Neuronal stem cell (in vitro differentiated cells): ENCODE data around the gene FMN1.

Experiments used
- DNase-seq: peaks from one replicate; pipeline ENCODE4 v3.0.0-alpha.2; 2013; ENCODE audit warnings: low spot score
- H2AFZ ChIP-seq: one replicate; pipeline ENCODE4 v1.6.1; 2013; ENCODE audit warnings: mild to moderate bottlenecking, low read length, inconsistent platforms
- H2AK5ac ChIP-seq: 2 replicates; pipeline ENCODE4 v1.6.1; 2013; ENCODE audit warnings: low read depth, mild to moderate bottlenecking, inconsistent platforms, low read length, moderate library complexity, mixed read lengths
- H2BK120ac ChIP-seq: 2 replicates; pipeline ENCODE4 v1.6.1; 2013; ENCODE audit warnings: low read depth, mild to moderate bottlenecking, inconsistent platforms, low read length, moderate library complexity, mixed read lengths
- H2BK12ac ChIP-seq: one replicate; pipeline ENCODE4 v1.6.1; 2013; ENCODE audit warnings: low read length, inconsistent platforms
- H2BK15ac ChIP-seq: 2 replicates; pipeline ENCODE4 v1.6.1; 2013; ENCODE audit warnings: mild to moderate bottlenecking, low read length, inconsistent platforms, mixed read lengths
- H2BK5ac ChIP-seq: one replicate; pipeline ENCODE4 v1.6.1; 2013; ENCODE audit warnings: inconsistent platforms, mild to moderate bottlenecking, low read length, moderate library complexity
- H3K14ac ChIP-seq: one replicate; pipeline ENCODE4 v1.6.1; 2013; ENCODE audit warnings: low read length, inconsistent platforms
- H3K18ac ChIP-seq: 2 replicates; pipeline ENCODE4 v1.6.1; 2013; ENCODE audit warnings: low read length, inconsistent platforms
- H3K23ac ChIP-seq: 2 replicates; pipeline ENCODE4 v1.6.1; 2013; ENCODE audit warnings: low read depth, mild to moderate bottlenecking, mixed read lengths, low read length, inconsistent platforms; ENCODE audit not compliant: poor library complexity
- H3K27ac ChIP-seq: replicated peaks from 3 replicates; pipeline ENCODE4 v1.5.1; 2013; ENCODE audit warnings: low read length, inconsistent platforms
- H3K27me3 ChIP-seq, 3 experiments: 2 replicates each; pipeline ENCODE4 v1.6.1; 2013; ENCODE audit warnings: low read length in 3 of 3, mild to moderate bottlenecking in 2 of 3, inconsistent platforms in 1 of 3, low read depth in 1 of 3, mixed read lengths in 1 of 3, moderate library complexity in 1 of 3; ENCODE audit not compliant: control insufficient read depth in 3 of 3, insufficient read depth in 3 of 3
- H3K36me3 ChIP-seq, 2 donors: replicated peaks in 1 of 2; 2 replicates each; pipeline ENCODE4 v1.6.1; 2013; ENCODE audit warnings: low read length in 2 of 2; ENCODE audit not compliant: control insufficient read depth in 2 of 2, insufficient read depth in 2 of 2
- H3K4ac ChIP-seq: 2 replicates; pipeline ENCODE4 v1.6.1; 2013; ENCODE audit warnings: inconsistent platforms, mild to moderate bottlenecking, low read length, moderate library complexity
- H3K4me1 ChIP-seq, 2 donors: 1 replicate in 1 of 2; 2 replicates in 1 of 2; pipeline ENCODE4 v1.6.1; 2013; ENCODE audit warnings: low read length in 2 of 2, low read depth in 1 of 2; ENCODE audit not compliant: control insufficient read depth in 2 of 2, insufficient read depth in 1 of 2
- H3K4me2 ChIP-seq: one replicate; pipeline ENCODE4 v1.6.1; 2013; ENCODE audit warnings: mild to moderate bottlenecking, low read length, inconsistent platforms; ENCODE audit not compliant: insufficient read depth, poor library complexity, severe bottlenecking
- H3K4me3 ChIP-seq, 2 donors: 2 replicates each; pipeline ENCODE4 v1.5.1; 2013; ENCODE audit warnings: low read length in 2 of 2, mild to moderate bottlenecking in 2 of 2, inconsistent platforms in 1 of 2, moderate library complexity in 1 of 2
- H3K79me1 ChIP-seq: one replicate; pipeline ENCODE4 v1.6.1; 2013; ENCODE audit warnings: low read depth, mild to moderate bottlenecking, inconsistent platforms, low read length, moderate library complexity
- H3K9ac ChIP-seq: one replicate; pipeline ENCODE4 v1.6.1; 2013; ENCODE audit warnings: mild to moderate bottlenecking, low read depth, low read length, inconsistent platforms; ENCODE audit not compliant: poor library complexity
- H3K9me3 ChIP-seq, 2 donors: replicated peaks in 1 of 2; 2 replicates each; pipeline versions ENCODE3 to v1.6.1; 2013; ENCODE audit warnings: low read length in 2 of 2, mild to moderate bottlenecking in 2 of 2, inconsistent platforms in 1 of 2, low read depth in 1 of 2, mixed read lengths in 1 of 2, moderate library complexity in 1 of 2; ENCODE audit not compliant: control insufficient read depth in 2 of 2, insufficient read depth in 1 of 2
- H4K8ac ChIP-seq: one replicate; pipeline ENCODE4 v1.6.1; 2013; ENCODE audit warnings: low read depth, mild to moderate bottlenecking, inconsistent platforms, low read length, moderate library complexity
- H4K91ac ChIP-seq: one replicate; pipeline ENCODE4 v1.6.1; 2013; ENCODE audit warnings: low read length, low read depth, mild to moderate bottlenecking, inconsistent platforms; ENCODE audit not compliant: poor library complexity
- WGBS, 2 donors: extraction: QIAGEN DNeasy Blood & Tissue Kit; methylation state at CpG; one replicate each; pipeline ENCODE4 v1.1.7; 2013; ENCODE audit warnings: missing lambda C conversion rate in 2 of 2, mixed read lengths in 1 of 2; ENCODE audit not compliant: insufficient read length in 2 of 2, insufficient replicate concordance in 1 of 2; ENCODE audit errors: extremely low coverage in 2 of 2; 5-methylcytosine and 5-hydroxymethylcytosine counted together

FMN1 gene

DNA sequence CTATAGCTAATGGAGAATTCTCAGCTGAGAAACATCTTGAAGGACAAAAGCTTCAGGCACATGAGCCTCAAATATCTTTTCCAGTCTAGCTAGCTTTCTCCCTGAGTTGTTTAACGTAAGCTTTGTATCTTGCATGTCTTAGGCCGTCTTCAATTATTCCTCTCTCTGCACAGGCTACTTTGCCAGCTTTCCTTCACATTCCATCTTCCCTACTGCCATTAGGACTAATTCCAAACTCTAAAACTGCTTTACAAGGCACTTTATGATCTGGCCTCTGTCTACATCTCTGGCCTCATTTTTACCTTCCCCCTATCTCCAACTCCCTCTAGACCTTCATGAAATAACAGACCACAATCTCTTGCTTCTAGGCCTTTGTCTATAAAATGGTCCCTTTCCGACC is 305.3 kb downstream of the FMN1 start:
- no peaks in the 10 kb centered on the region for H3K27me3 ChIP-seq
- H3K18ac ChIP-seq, result no peak overlapping the region
- H2BK12ac ChIP-seq, result no peak overlapping the region
- peaks cover 6% of the 10 kb centered on the region in 2 donors for H3K4me1 ChIP-seq
- no peak overlapping the region for H2BK15ac ChIP-seq
- WGBS, 2 donors, result no CpG with 5 or more reads among the region's 3 CpGs
- no peak overlapping the region for H3K9ac ChIP-seq
- H3K14ac ChIP-seq, result no peak overlapping the region
- H2BK120ac ChIP-seq, result no peak overlapping the region
- H3K4ac ChIP-seq, result no peak overlapping the region
- no peak overlapping the region for H3K4me2 ChIP-seq
- H3K9me3 ChIP-seq, result no peaks in the 10 kb centered on the region
- no peak for DNase-seq
- no peak overlapping the region for H2AFZ ChIP-seq
- no peaks in the 10 kb centered on the region for H3K36me3 ChIP-seq
- H4K8ac ChIP-seq, result no peak overlapping the region
- no peak overlapping the region for H2AK5ac ChIP-seq
- no peak overlapping the region for H3K4me3 ChIP-seq
- H3K79me1 ChIP-seq, result no peaks in the 10 kb centered on the region
- no peak overlapping the region for H4K91ac ChIP-seq
- H3K27ac ChIP-seq, result no peak overlapping the region
- no peak overlapping the region for H3K23ac ChIP-seq
- no peak overlapping the region for H2BK5ac ChIP-seq

DNA sequence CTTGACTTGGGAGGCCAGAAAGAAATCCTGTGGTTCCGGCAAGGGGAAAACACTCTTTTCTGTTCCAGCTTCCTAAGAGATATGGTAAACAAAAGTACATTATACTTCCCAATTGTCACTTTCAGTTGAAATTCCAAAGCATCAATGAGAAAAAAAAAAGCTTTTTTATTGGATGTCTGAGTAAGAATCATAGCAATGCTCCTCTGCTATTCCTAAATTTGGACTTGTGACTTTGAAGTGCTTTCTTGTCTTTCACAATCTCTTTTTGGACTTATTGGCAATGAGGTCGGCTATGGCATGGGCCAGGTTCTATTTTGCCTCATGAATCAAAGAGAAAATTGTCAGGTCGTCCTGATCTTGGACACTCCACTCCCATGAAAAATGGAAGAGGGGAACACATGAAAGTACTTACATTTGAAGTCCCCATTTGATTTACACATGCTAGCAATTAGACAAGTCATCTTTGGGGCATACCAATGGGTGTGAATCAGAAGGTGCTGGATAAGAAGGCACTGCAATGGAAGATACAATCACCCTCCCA is 306.2 kb downstream of the FMN1 start:
- no CpG with 5 or more reads among the region's 3 CpGs for WGBS, 2 donors
- H3K4me3 ChIP-seq, result no peak overlapping the region
- H3K27ac ChIP-seq, result no peak overlapping the region

DNA sequence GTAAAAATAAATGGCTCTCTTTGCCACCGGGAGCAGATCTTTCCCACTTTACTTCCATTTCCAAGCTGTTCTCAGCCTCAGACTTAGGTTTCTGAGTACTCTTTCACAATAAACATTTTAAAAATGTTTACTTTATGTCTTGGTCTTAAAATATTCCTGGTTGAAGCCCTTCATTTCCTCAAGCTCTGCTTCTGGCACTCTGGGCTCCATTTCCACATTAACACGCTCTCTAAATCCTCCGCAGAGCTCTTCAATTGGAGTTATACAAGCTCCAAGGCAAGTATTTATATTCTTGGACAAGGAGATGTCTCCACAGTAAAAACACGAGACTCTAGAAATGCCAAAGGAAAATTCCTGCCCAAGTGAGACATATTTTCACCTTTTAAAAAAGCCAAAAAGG is 307.4 kb downstream of the FMN1 start:
- no peak overlapping the region for H3K4me3 ChIP-seq
- no peak overlapping the region for H3K4ac ChIP-seq
- no CpG with 5 or more reads among the region's 4 CpGs for WGBS, 2 donors
- H2BK120ac ChIP-seq, result no peak overlapping the region
- no peak overlapping the region for H2BK5ac ChIP-seq
- no peak overlapping the region for H3K4me2 ChIP-seq
- no peaks in the 10 kb centered on the region for H3K27me3 ChIP-seq
- no peak overlapping the region for H2BK12ac ChIP-seq
- no peak overlapping the region for H3K14ac ChIP-seq
- no peak overlapping the region for H3K27ac ChIP-seq
- no peak overlapping the region for H3K23ac ChIP-seq
- no peak overlapping the region for H2AFZ ChIP-seq
- peaks cover 6% of the 10 kb centered on the region in 2 donors for H3K4me1 ChIP-seq
- H3K9me3 ChIP-seq, result no peaks in the 10 kb centered on the region
- H3K79me1 ChIP-seq, result no peaks in the 10 kb centered on the region
- no peak overlapping the region for H4K8ac ChIP-seq
- no peak overlapping the region for H2AK5ac ChIP-seq
- no peaks in the 10 kb centered on the region for H3K36me3 ChIP-seq
- no peak overlapping the region for H3K9ac ChIP-seq
- no peak overlapping the region for H3K18ac ChIP-seq
- no peak overlapping the region for H2BK15ac ChIP-seq
- no peak for DNase-seq
- no peak overlapping the region for H4K91ac ChIP-seq

More for the DNA sequence above, 306.2 kb downstream of the FMN1 start:
- no peak overlapping the region for H2BK5ac ChIP-seq
- no peak overlapping the region for H3K4ac ChIP-seq
- H3K9me3 ChIP-seq, result no peaks in the 10 kb centered on the region
- H3K4me1 ChIP-seq, result peaks cover 6% of the 10 kb centered on the region in 2 donors
- H2BK120ac ChIP-seq, result no peak overlapping the region
- H3K14ac ChIP-seq, result no peak overlapping the region
- H2AK5ac ChIP-seq, result no peak overlapping the region
- H3K4me2 ChIP-seq, result no peak overlapping the region
- no peak overlapping the region for H2AFZ ChIP-seq
- H2BK15ac ChIP-seq, result no peak overlapping the region
- no peak overlapping the region for H4K8ac ChIP-seq
- no peaks in the 10 kb centered on the region for H3K36me3 ChIP-seq
- no peaks in the 10 kb centered on the region for H3K27me3 ChIP-seq
- H3K18ac ChIP-seq, result no peak overlapping the region
- no peak overlapping the region for H3K9ac ChIP-seq
- no peak overlapping the region for H4K91ac ChIP-seq
- no peak overlapping the region for H2BK12ac ChIP-seq
- H3K23ac ChIP-seq, result no peak overlapping the region
- no peak for DNase-seq
- no peaks in the 10 kb centered on the region for H3K79me1 ChIP-seq

DNA sequence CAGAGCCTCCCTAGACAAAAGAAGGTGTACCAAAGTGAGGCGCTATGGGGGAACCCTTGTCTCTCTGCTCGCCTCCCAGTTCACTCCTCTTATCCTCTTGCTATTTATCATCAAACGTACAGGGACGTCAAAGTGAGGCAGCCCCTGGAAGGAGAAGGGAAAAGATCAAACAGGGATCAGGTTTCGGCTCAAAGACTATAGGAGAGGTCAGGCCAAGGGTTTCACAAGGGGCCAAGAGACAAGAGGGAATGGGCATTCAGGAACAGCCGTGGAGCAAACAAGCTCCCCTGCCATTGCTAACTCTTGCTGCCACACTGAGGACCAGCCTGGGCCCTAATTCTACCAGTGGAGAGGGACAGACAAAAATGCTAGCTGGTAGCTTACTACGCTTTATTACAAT is 308.1 kb downstream of the FMN1 start:
- no peak overlapping the region for H3K14ac ChIP-seq
- no peaks in the 10 kb centered on the region for H3K79me1 ChIP-seq
- H4K8ac ChIP-seq, result no peak overlapping the region
- peaks cover 6% of the 10 kb centered on the region in 2 donors for H3K4me1 ChIP-seq
- no peak overlapping the region for H3K4ac ChIP-seq
- H2BK5ac ChIP-seq, result no peak overlapping the region
- peak overlapping the region; percentile 31 for H2AFZ ChIP-seq
- H3K18ac ChIP-seq, result no peak overlapping the region
- H2BK12ac ChIP-seq, result no peak overlapping the region
- no peak overlapping the region for H3K23ac ChIP-seq
- H3K36me3 ChIP-seq, result no peaks in the 10 kb centered on the region
- H3K27me3 ChIP-seq, result no peaks in the 10 kb centered on the region
- H2BK15ac ChIP-seq, result no peak overlapping the region
- no peak overlapping the region for H2AK5ac ChIP-seq
- peak overlapping the region; percentile 2 for H3K27ac ChIP-seq
- H3K4me3 ChIP-seq, result no peak overlapping the region
- no peak overlapping the region for H2BK120ac ChIP-seq
- H3K9me3 ChIP-seq, result no peaks in the 10 kb centered on the region
- peak; percentile 31 for DNase-seq
- WGBS, 2 donors, result no CpG with 5 or more reads among the region's 7 CpGs
- no peak overlapping the region for H3K9ac ChIP-seq
- H3K4me2 ChIP-seq, result no peak overlapping the region
- no peak overlapping the region for H4K91ac ChIP-seq
